ENCODE measurements around the gene GPC4. TPM values are rescaled to one million over a fixed set of nuclear protein-coding genes. Genes with fewer than 3 reads are reported as not detected.

Gene GPC4
- total and polyA plus RNA-seq, 11 donors, result 1.6 to 9.0 (median 5.7) TPM

DNA sequence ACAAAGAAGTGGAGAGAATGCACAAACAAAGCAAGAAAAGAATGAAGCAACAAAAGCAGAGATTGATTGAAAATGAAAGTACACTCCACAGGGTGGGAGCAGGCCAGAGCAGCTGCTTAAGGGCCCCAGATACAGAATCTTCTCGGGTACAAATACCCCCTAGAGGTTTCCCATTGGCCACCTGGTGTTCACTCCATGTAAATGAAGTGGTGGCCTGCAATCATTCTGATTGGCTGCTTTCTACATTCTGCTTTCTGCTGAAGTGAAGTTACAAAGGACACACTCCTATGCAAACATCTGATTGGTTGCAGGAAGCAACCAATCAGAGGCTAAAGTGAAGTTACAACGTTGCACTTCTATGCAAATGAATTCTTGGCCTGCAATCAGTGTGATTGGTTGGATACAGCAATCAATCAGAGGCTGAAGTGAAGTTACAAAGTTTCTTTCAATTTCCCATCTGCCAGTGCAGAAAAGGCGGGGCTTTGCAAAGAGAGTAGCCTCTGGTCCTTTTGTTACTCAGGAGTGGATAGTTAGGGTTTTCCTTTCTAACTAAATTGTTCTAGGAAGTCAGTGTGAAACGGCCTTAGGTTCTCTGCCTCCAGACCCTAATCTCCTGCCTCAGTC is 19.0 kb upstream of the GPC4 start:
- H3K4me1 ChIP-seq, result no peaks in the 10 kb centered on the region
- no peak overlapping the region for H3K4me3 ChIP-seq
- no peak for TF ChIP-seq POLR2A (IDR thresholded peaks at IDR 0.05)
- TF ChIP-seq, protein P1, sequence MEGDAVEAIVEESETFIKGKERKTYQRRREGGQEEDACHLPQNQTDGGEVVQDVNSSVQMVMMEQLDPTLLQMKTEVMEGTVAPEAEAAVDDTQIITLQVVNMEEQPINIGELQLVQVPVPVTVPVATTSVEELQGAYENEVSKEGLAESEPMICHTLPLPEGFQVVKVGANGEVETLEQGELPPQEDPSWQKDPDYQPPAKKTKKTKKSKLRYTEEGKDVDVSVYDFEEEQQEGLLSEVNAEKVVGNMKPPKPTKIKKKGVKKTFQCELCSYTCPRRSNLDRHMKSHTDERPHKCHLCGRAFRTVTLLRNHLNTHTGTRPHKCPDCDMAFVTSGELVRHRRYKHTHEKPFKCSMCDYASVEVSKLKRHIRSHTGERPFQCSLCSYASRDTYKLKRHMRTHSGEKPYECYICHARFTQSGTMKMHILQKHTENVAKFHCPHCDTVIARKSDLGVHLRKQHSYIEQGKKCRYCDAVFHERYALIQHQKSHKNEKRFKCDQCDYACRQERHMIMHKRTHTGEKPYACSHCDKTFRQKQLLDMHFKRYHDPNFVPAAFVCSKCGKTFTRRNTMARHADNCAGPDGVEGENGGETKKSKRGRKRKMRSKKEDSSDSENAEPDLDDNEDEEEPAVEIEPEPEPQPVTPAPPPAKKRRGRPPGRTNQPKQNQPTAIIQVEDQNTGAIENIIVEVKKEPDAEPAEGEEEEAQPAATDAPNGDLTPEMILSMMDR (IDR thresholded peaks at IDR 0.05), result no peak
- H3K36me3 ChIP-seq, result no peaks in the 10 kb centered on the region
- H3K27me3 ChIP-seq, result peaks cover 0 to 4% (median 0%) of the 10 kb centered on the region in 9 donors
- WGBS, 4 donors, result 66 to 82% (median 71%) methylated on average over 4 of the region's 4 CpGs
- peaks cover 0 to 2% (median 0%) of the 10 kb centered on the region in 12 donors for H3K9me3 ChIP-seq
- ATAC-seq (no peak), DNase-seq (no peak)
- H3K27ac ChIP-seq, result no peak overlapping the region
- intact Hi-C loops (cut with DNase I), result no loop called here

- TF ChIP-seq POLR2A (IDR thresholded peaks at IDR 0.05), result no peak
- intact Hi-C loops (cut with DNase I), result no loop called here
- 82 to 100% (median 95%) methylated on average over 2 of the region's 2 CpGs for WGBS, 4 donors
- H3K9me3 ChIP-seq, result no peaks in the 10 kb centered on the region
- no peak for ATAC-seq
- no peak overlapping the region for H3K4me3 ChIP-seq
- no peak for DNase-seq
- H3K36me3 ChIP-seq, result no peaks in the 10 kb centered on the region
- H3K27me3 ChIP-seq, result peaks cover 0 to 66% (median 0%) of the 10 kb centered on the region in 9 donors
- H3K4me1 ChIP-seq, result peaks cover 0 to 2% (median 0%) of the 10 kb centered on the region in 12 donors
- no peak overlapping the region for H3K27ac ChIP-seq
Observed at GRCh38 chrX:133419911-133420310, 4.6 kb upstream of the GPC4 start.

DNA sequence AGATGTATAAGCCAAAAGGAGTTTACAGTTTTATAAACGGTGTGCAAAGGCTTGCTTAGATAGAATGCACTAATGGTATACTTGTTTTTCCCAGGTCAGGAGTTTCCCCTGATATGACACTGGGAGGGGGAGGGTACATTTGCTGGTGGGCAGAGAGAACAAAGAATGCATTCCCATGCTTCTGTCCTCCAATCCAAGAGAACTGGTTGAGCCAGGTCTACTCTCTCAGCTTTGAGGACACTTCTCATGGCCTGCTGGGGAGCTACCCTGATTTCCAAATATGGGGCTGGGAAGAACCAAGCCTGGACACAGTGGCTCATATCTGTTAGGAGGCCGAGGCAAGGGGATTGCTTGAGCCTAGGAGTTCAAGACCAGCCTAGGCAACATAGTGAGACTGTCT is 3.3 kb upstream of the GPC4 start:
- intact Hi-C loops (cut with DNase I), result no loop called here
- WGBS, 4 donors, result 45 to 82% (median 64%) methylated on average over 2 of the region's 2 CpGs

DNA sequence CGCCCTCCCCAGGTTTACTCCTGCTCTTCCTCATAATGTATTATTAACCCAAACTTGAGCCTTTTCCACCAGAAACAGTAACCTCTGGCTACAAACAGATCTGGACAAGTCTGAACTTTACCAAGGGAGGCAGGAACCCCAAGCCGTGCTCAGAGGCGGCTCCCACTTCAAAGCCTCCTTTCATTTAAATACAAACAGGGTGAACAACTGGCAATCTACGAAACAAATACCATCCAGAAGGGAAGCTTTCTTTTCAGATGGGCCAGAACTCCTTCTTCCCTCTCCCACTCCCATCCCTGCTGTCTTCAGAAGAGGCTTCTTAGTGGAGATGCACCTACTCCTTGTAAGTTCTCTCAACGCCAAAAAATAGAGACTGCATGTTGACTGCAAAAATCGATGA is 2.1 kb upstream of the GPC4 start:
- no peaks in the 10 kb centered on the region for H3K9me3 ChIP-seq
- no peaks in the 10 kb centered on the region for H3K36me3 ChIP-seq
- intact Hi-C loops (cut with DNase I), result no loop called here
- no peak for TF ChIP-seq POLR2A (IDR thresholded peaks at IDR 0.05)
- DNase-seq (no peak), ATAC-seq (no peak)
- H3K4me1 ChIP-seq, result peaks cover 0 to 5% (median 0%) of the 10 kb centered on the region in 12 donors
- peaks cover 0 to 76% (median 0%) of the 10 kb centered on the region in 9 donors for H3K27me3 ChIP-seq
- WGBS, 4 donors, result 59 to 77% (median 67%) methylated on average over 6 of the region's 6 CpGs
- no peak overlapping the region for H3K27ac ChIP-seq
- no peak overlapping the region for H3K4me3 ChIP-seq

More for the DNA sequence above, 3.3 kb upstream of the GPC4 start:
- Histone ChIP-seq H3K4me3 (no peak overlapping the region), H3K4me1 (peaks cover 0 to 5% (median 0%) of the 10 kb centered on the region in 12 donors), H3K9me3 (no peaks in the 10 kb centered on the region), H3K36me3 (no peaks in the 10 kb centered on the region), H3K27me3 (peaks cover 0 to 74% (median 0%) of the 10 kb centered on the region in 9 donors), H3K27ac (no peak overlapping the region)
- TF ChIP-seq POLR2A (IDR thresholded peaks at IDR 0.05), result no peak
- TF ChIP-seq, protein P1 (IDR thresholded peaks at IDR 0.05), result no peak
- ATAC-seq (no peak), DNase-seq (no peak)

- no peaks in the 10 kb centered on the region for H3K9me3 ChIP-seq
- TF ChIP-seq POLR2A (IDR thresholded peaks at IDR 0.05), result no peak
- TF ChIP-seq, protein P1 (IDR thresholded peaks at IDR 0.05), result no peak
- DNase-seq (peak in 4 of 5 donors; percentile 8 to 45 (median 22)), ATAC-seq (peak; percentile 40 to 52 (median 46))
- intact Hi-C loops (cut with DNase I), result no loop called here
- peak overlapping the region; percentile 15 to 68 (median 58) for H3K4me3 ChIP-seq
- H3K36me3 ChIP-seq, result no peaks in the 10 kb centered on the region
- peaks cover 0 to 5% (median 0%) of the 10 kb centered on the region in 12 donors for H3K4me1 ChIP-seq
- H3K27me3 ChIP-seq, result peaks cover 0 to 74% (median 0%) of the 10 kb centered on the region in 9 donors
- H3K27ac ChIP-seq, result peak overlapping the region in 10 of 12 donors; percentile 13 to 85 (median 36)
- 1 to 37% (median 17%) methylated on average over 75 to 93 of the region's 93 CpGs for WGBS, 4 donors
Observed at GRCh38 chrX:133414406-133415275, 648 bp downstream of the GPC4 start.
